ENCODE results near the gene IL3. TPM values are rescaled to one million over a fixed set of nuclear protein-coding genes. Genes with fewer than 3 reads are reported as not detected.

The IL3 gene
- total and polyA plus RNA-seq, 2 experiments from 2014 or later: not detected

- TF ChIP-seq ZNF462 (CRISPR knock-in tag; IDR thresholded peaks at IDR 0.05) (no peak), NANOG (IDR thresholded peaks at IDR 0.05; ENCODE audit: borderline replicate concordance) (no peak), EZH2 (IDR thresholded peaks at IDR 0.05; ENCODE audit: low read depth, unreplicated experiment) (no peak), STAT1 (IDR thresholded peaks at IDR 0.05; ENCODE audit: unreplicated experiment) (no peak), ETS1 (IDR thresholded peaks at IDR 0.05) (no peak), ZNF331 (CRISPR knock-in tag; IDR thresholded peaks at IDR 0.05; ENCODE audit: low read depth) (no peak), POLR2AphosphoS5 (IDR thresholded peaks at IDR 0.05; ENCODE audit: low read depth) (no peak), EZH2phosphoT487 (IDR thresholded peaks at IDR 0.05; ENCODE audit: unreplicated experiment) (no peak)
Measured at GRCh38 chr5:132065951-132066701, 5.7 kb downstream of the IL3 start (continued).

GRCh38 chr5:132066871-132067270 is 6.4 kb downstream of the IL3 start:
- Histone ChIP-seq H2AFZ (no peak overlapping the region), H3F3A (replicated peaks; ENCODE audit: low read depth) (no peaks in the 10 kb centered on the region), H3K36me3 (ENCODE audit: insufficient read depth) (no peaks in the 10 kb centered on the region), H3K4me2 (no peak overlapping the region), H4K20me1 (replicated peaks; ENCODE audit: insufficient read depth) (no peaks in the 10 kb centered on the region), H3K4me1 (ENCODE audit: insufficient read depth) (no peaks in the 10 kb centered on the region), H3K79me2 (replicated peaks; ENCODE audit: insufficient read depth) (no peaks in the 10 kb centered on the region), H3K9me2 (ENCODE audit: insufficient read depth) (no peaks in the 10 kb centered on the region), H3K4me3 (no peak overlapping the region), H3K27ac (ENCODE audit: low read depth) (no peak overlapping the region), H3K27me3 (ENCODE audit: insufficient read depth) (no peaks in the 10 kb centered on the region)
- Mint-ChIP-seq H3K9me3 (no peaks in the 10 kb centered on the region; the same call in 2 of the 3 replicates), H3K4me1 (no peaks in the 10 kb centered on the region), H3K27me3 (ENCODE audit: insufficient read depth, low read depth, poor library complexity) (peaks cover 7% of the 10 kb centered on the region), H3K36me3 (ENCODE audit: low read depth) (no peaks in the 10 kb centered on the region; the same call in 2 of the 3 replicates), H3K4me3 (no peak overlapping the region), H3K27ac (no peak overlapping the region)
- TF ChIP-seq ZNF114 (CRISPR knock-in tag; IDR thresholded peaks at IDR 0.05): no peak
- TF ChIP-seq STAT1 (IDR thresholded peaks at IDR 0.05; ENCODE audit: unreplicated experiment): no peak
- no peak for TF ChIP-seq NANOG (IDR thresholded peaks at IDR 0.05; ENCODE audit: borderline replicate concordance)
- no peak for ATAC-seq
- DNase-seq (ENCODE audit: low spot score): no peak

Measured in GM23338 (cell line).